NK-92 (cell line): ENCODE results near the gene RASGRF1.

Source experiments
- DNase-seq: peaks from one replicate; lab custom pipeline; 2025; ENCODE audit not compliant: unreplicated experiment; lab: John Stamatoyannopoulos, UW

Gene RASGRF1

GRCh38 chr15:79101866-79102581 is 11.4 kb upstream of the RASGRF1 start:
- no peak for DNase-seq

- DNase-seq = no peak
Measured at GRCh38 chr15:79099692-79100091, 9.1 kb upstream of the RASGRF1 start.

- DNase-seq = no peak
Measured at GRCh38 chr15:79094611-79095021, 4.0 kb upstream of the RASGRF1 start.

GRCh38 chr15:79093352-79093935 is 2.9 kb upstream of the RASGRF1 start:
- DNase-seq = no peak

- no peak for DNase-seq
Measured at GRCh38 chr15:79092382-79092781, 1.8 kb upstream of the RASGRF1 start.

DNA sequence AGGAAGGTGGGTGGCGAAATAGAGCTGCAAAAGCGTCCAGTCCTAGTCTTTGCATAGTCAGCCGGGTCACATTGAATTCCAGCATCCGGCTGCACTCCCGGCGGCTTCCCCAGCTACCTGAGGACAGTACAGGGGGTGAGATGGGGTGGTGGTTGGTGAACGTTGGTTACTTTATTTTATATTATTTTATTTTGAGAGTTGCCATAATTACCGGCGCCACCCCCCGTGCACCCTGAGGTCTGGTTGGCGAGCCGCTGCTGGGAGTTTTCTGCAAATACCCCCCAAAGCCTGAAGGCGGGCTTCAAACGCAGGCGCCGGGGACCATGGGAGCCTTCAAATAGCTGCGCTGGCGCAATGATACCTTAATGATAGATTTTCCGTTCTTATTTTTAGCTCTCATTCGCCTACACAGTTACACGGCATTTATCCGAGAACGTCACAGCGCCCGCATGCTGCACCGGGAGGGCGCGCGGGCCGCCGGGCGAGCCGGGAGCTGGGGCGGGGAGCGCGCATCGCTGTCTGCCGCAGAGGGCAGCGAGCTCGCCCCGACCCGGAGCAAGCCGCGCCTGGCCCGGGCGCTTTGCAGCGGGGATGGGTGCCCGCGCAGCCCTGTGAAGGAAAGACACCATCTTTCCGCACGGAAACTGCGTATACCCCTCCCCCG is 756 bp upstream of the RASGRF1 start:
- DNase-seq = no peak

GRCh38 chr15:79089890-79090486 is 592 bp downstream of the RASGRF1 start:
- DNase-seq = no peak

- DNase-seq = no peak
Measured at GRCh38 chr15:79089331-79089889, 1.2 kb downstream of the RASGRF1 start.

GRCh38 chr15:79088426-79089205 is 2.0 kb downstream of the RASGRF1 start:
- no peak for DNase-seq

GRCh38 chr15:79086814-79087213 is 3.8 kb downstream of the RASGRF1 start:
- no peak for DNase-seq

DNA sequence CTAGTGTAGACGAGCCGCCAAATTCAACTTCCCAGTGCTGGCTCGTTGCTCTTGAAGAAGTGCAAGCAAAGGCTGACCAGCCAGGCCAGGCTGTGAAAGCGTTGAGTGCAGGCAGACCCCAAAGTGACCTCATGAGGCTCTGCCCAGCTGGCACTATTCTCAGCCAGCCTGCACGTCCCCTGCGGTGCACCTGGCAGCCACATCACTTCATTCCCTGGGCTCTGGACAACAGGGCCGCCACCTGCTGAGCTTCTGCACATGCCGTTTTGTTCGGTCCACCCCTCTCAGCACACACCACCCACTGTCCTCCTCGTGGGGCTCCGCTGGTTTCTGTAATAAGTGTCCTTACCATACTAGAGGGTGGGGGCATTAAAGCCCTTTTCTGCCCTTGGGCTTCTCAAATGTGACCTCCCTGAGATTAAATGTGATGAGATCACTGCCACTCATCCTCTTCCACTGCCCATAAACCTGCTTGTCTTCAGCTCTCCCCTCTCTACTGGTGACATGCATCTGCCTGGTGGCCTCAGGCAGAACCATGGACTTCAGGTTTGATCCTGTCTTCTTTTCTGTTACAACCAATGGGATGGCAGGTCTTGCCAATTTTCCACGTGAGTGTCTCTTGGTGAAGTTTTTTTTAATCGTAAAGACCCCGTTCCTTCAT is 6.1 kb downstream of the RASGRF1 start:
- no peak for DNase-seq

DNA sequence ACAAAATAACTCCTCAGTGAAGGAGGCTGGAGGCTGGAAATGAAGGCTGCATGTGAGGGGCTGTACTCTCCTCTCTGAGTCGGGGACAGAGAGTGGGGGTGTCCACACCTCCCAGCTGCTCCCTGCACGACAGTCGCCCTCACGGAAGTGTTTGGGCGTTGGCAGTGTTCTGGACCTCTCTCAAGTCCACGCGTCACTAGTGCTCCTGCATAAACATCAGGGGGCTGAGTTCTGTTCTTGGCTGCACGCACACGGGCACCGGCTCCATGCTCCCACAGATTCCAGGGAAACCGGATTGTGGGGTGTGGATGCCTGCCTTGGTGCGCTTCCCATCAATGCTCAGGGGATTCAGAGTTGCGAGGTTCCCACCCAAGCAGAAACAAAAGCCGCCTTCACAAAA is 7.4 kb downstream of the RASGRF1 start:
- DNase-seq = no peak

- no peak for DNase-seq
Measured at GRCh38 chr15:79082363-79083070, 8.1 kb downstream of the RASGRF1 start.

DNA sequence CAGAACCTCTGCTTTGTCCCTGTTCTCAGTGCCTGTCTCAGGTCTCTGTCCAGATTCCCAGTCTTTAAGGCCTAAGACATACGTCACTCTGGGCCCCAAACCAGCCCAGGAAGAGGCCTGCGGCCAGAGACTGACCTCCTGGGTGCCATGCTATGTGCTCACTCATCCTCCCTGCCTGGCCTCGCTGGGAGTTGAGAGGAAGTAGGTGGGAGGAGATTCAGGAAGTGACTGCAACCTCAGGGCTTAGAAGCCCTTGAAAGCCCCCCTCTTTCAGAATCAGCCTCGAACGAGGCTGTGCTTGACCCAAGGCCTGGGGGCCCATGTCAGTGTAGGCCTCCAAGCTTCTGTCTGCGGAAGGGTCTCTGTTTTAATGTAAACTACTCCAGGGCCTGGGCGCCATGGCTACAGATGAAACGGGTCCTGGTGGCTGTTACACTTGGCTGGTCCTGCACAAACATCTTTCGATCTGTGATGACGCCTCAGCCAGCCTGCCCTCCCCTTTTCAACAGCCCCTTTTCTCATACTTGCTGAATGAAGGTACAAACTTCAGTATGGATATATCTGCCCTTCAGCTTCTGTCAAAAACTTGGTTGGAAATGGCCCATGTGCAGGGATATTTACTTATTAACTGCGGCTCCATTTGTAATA is 11.7 kb downstream of the RASGRF1 start:
- no peak for DNase-seq

- no peak for DNase-seq
Measured at GRCh38 chr15:79078003-79078402, 12.6 kb downstream of the RASGRF1 start.

DNA sequence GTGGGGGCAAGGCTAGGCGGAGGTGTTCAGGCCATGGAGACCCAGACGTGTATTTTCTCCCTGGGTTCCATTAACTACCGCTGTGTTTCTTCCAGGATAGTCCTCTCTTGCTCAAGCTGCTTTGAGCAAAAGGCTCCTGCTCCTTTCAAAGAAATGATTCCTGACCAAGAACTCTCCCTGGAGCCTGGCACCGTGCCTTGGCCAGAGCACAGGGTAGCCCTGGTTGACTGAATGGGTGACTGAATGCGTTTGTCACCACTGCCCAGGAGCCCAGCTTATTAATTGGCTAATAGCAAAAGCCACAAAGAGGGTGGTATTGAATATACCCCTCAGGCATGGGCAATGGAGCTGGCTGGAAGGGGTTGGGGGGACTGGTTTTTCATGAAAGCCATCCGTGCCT is 13.9 kb downstream of the RASGRF1 start:
- no peak for DNase-seq

GRCh38 chr15:79075256-79075655 is 15.3 kb downstream of the RASGRF1 start:
- no peak for DNase-seq

DNA sequence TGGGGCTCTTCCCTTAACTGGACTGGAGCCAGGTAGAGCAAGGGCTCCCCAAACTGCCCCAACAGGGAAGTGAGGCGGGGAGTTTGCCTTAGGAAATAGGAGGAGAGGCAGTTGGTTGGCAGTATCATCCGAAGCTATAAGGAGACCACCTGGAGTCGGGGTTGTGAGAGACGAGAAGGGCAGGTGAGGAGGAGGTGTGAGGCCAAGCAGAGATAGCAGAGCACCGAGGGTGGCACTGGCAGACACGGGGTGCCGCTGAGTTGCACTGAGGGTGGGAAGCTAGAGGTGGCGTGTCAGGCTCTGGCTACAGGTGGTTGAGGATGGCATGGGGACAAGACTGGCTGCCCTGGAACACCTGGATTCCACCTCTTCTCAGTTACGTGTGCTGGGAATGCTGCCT is 17.2 kb downstream of the RASGRF1 start:
- no peak for DNase-seq

GRCh38 chr15:79071901-79072300 is 18.7 kb downstream of the RASGRF1 start:
- no peak for DNase-seq
